B cell (primary cell): ENCODE results near the gene PRM2.

Source experiments
- EZH2 ChIP-seq: IDR thresholded peaks from 2 replicates; pipeline ENCODE4 v1.6.1; 2012; ENCODE audit warnings: borderline replicate concordance, low read depth, mild to moderate bottlenecking, moderate library complexity, low read length; ENCODE audit not compliant: insufficient read depth, poor library complexity, severe bottlenecking
- TF ChIP-seq, protein P1 (sequence below): fragments of 200-600 bp; IDR thresholded peaks from one replicate; pipeline ENCODE4 v1.8.0; 2022; ENCODE audit warnings: antibody characterized with exemption, mild to moderate bottlenecking

GRCh38 chr16:11242658-11243057 lies 33.6 kb downstream of the PRM2 start:
- TF ChIP-seq, protein P1, sequence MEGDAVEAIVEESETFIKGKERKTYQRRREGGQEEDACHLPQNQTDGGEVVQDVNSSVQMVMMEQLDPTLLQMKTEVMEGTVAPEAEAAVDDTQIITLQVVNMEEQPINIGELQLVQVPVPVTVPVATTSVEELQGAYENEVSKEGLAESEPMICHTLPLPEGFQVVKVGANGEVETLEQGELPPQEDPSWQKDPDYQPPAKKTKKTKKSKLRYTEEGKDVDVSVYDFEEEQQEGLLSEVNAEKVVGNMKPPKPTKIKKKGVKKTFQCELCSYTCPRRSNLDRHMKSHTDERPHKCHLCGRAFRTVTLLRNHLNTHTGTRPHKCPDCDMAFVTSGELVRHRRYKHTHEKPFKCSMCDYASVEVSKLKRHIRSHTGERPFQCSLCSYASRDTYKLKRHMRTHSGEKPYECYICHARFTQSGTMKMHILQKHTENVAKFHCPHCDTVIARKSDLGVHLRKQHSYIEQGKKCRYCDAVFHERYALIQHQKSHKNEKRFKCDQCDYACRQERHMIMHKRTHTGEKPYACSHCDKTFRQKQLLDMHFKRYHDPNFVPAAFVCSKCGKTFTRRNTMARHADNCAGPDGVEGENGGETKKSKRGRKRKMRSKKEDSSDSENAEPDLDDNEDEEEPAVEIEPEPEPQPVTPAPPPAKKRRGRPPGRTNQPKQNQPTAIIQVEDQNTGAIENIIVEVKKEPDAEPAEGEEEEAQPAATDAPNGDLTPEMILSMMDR = no peak
- no peak for TF ChIP-seq EZH2
